22Rv1 (cell line): ENCODE data around the gene PKMYT1.
"Not testable (repeated sequence)": the region's sequence is repeated elsewhere in the genome, so short reads cannot be mapped to it uniquely, and the experiment has no call there.

ENCODE experiments used
- H3K27ac ChIP-seq: fragments of 450-650 bp; 2 replicates; pipeline ENCODE4 v1.5.1; 2017
- ZFX ChIP-seq: fragments of 450-650 bp; IDR thresholded peaks from 2 replicates; pipeline ENCODE4 v1.6.1; 2017; ENCODE audit warnings: antibody characterized with exemption, borderline replicate concordance
- TF ChIP-seq, protein P1 (sequence below): fragments of 450-650 bp; IDR thresholded peaks from 2 replicates; pipeline ENCODE4 v1.5.1; 2017; ENCODE audit warnings: mild to moderate bottlenecking

Gene PKMYT1

DNA sequence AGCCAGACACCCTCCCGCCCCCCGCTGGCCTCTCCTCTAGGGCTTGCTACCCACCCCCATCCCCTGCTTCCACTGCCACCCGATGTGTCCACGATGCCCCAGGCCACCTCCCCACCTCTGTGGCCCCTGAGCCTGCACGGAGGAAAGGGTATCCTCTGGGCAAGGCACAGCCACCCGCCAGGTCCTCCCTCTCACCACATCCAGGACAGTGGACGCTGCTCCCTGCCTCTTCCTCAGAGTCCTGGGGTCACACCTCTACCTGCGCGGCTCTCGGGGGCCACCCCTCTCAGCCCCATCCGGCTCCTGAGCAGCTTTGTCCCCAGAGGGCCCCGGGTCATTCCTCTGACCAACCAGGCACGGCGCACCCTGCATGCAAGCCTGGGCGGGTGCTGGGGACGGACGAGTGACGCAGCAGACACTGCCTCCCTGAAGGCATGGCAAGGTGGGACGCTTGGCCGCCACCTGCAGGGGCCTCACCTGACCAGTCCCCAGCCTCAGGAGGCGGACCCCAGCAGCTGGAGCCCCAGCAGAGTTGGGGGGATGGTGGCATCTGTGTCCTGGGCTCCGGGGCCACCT lies 43.7 kb downstream of the PKMYT1 start:
- no peak for TF ChIP-seq ZFX
- TF ChIP-seq, protein P1, sequence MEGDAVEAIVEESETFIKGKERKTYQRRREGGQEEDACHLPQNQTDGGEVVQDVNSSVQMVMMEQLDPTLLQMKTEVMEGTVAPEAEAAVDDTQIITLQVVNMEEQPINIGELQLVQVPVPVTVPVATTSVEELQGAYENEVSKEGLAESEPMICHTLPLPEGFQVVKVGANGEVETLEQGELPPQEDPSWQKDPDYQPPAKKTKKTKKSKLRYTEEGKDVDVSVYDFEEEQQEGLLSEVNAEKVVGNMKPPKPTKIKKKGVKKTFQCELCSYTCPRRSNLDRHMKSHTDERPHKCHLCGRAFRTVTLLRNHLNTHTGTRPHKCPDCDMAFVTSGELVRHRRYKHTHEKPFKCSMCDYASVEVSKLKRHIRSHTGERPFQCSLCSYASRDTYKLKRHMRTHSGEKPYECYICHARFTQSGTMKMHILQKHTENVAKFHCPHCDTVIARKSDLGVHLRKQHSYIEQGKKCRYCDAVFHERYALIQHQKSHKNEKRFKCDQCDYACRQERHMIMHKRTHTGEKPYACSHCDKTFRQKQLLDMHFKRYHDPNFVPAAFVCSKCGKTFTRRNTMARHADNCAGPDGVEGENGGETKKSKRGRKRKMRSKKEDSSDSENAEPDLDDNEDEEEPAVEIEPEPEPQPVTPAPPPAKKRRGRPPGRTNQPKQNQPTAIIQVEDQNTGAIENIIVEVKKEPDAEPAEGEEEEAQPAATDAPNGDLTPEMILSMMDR: no peak
- no peak overlapping the region for H3K27ac ChIP-seq

DNA sequence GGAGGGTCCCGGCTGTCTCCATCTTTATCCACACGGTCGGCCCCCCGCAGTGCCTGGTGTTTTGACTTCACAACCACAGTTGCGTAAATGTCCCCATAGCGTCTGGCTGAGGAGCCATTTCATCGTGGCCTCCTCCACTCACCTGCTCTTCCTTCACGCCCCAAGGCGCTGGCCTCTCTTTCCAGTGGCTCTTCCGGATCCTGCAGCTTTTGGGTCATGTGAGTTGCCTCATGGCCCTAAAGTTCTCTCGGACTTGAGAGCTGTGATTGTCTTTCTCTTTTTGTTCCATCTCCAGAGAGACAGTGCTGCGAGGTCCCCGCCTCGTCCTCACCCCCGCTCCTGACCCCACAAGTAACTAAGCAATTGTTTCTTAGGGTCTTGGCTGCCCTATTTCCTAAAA lies 45.8 kb downstream of the PKMYT1 start:
- TF ChIP-seq ZFX: no peak
- TF ChIP-seq, protein P1: no peak
- H3K27ac ChIP-seq: no peak overlapping the region

DNA sequence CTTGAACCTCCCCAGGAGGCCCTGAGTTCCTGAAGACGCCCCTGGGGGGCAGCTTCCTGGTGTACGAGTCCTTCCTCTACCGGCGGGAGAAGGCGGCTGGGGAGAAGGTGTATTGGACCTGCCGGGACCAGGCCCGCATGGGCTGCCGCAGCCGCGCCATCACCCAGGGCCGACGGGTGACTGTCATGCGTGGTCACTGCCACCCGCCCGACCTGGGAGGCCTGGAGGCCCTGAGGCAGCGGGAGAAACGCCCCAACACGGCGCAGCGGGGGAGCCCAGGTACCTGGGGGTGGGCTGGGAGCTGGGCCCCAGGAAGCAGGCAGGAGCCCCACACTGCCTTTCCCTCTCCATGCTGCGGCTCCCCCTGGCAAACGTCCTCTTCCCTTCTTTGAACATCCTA lies 46.5 kb downstream of the PKMYT1 start:
- H3K27ac ChIP-seq: no peak overlapping the region
- no peak for TF ChIP-seq ZFX
- TF ChIP-seq, protein P1: no peak

DNA sequence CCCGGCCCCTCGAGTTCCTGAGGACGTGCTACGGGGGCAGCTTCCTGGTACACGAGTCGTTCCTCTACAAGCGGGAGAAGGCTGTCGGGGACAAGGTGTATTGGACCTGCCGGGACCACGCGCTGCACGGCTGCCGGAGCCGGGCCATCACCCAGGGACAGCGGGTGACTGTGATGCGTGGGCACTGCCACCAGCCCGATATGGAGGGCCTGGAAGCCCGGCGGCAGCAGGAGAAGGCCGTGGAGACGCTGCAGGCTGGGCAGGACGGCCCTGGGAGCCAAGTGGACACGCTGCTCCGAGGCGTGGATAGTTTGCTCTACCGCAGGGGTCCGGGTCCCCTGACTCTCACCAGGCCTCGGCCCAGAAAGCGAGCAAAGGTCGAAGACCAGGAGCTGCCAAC lies 47.1 kb downstream of the PKMYT1 start:
- TF ChIP-seq, protein P1: no peak
- TF ChIP-seq ZFX: no peak
- no peak overlapping the region for H3K27ac ChIP-seq

DNA sequence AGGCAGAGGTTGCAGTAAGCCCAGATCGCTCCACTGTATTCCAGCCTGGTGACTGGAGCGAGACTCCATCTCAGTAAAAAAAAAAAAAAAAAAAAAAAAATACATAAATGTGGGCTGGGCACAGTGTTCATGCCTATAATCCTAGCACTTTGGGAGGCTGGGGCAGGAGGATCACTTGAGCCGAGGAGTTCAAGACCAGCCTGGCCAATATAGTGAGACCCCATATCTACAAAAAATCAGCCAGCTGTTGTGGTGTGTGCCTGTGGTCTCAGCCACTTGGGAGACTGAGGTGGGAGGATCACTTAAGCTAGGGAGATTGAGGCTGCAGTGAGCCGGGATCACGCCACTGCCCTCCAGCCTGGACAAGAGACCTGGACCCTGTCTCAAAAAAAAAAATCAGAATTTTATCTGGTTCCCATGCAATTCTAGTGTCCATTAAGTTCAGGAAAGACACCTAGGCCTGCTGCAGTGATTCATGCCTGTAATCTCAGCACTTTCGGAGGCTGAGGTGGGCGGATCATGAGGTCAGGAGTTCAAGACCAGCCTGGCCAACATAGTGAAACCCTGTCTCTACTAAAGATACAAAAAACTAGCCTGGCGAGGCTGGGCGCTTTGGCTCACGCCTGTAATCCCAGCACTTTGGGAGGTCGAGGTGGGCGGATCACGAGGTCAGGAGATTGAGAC lies 48.9 kb downstream of the PKMYT1 start:
- not testable (repeated sequence) for H3K27ac ChIP-seq

DNA sequence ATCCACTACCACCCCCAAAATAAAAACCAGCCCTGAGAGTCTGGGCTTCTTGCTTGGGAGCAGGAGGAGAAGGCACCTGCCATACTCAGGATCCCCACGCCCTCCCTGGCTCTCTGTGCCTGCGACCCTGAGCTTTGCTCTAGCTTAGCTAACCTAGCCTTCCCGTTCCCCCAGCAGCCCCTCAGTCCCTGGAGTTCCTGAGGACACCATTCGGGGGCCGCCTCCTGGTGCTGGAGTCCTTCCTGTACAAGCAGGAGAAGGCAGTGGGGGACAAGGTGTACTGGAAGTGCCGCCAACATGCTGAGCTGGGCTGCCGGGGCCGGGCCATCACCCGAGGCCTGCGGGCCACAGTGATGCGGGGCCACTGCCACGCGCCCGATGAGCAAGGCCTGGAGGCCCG lies 50.0 kb downstream of the PKMYT1 start:
- TF ChIP-seq ZFX: no peak
- TF ChIP-seq, protein P1: no peak
- no peak overlapping the region for H3K27ac ChIP-seq

DNA sequence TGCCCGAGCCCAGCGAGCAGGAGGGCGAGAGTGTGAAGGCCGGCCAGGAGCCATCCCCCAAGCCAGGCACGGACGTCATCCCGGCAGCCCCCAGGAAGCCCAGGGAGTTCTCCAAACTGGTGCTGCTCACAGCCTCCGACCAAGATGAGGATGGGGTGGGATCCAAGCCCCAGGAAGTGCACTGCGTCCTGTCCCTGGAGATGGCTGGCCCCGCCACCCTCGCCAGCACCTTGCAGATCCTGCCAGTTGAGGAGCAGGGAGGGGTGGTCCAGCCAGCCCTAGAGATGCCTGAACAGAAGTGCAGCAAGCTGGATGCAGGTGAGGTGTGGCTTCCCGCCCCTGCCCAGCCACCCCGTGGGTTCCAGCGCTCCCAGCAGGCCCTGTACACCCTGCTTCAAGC lies 50.6 kb downstream of the PKMYT1 start:
- no peak overlapping the region for H3K27ac ChIP-seq
- TF ChIP-seq, protein P1: no peak
- no peak for TF ChIP-seq ZFX

DNA sequence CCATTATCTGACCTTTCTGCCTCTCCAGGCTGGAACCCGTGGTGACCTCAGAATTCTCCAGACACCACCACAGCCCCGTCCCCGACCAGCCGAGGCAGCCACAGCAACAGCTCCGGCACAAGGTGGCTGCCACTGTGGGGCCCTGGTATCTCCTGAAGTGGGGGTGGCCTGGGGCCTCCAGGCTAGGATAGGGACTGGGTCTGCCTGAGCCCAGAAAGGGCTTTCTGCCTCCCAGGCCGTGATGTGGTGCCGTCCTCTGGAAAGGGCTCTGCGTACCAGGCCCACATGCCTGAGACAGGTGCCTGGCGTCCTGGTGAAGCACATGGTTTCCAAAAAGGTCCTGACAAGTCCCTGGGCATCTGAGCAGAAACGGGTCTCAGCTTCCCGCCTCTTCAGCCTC lies 51.5 kb downstream of the PKMYT1 start:
- no peak overlapping the region for H3K27ac ChIP-seq
- TF ChIP-seq ZFX: no peak
- TF ChIP-seq, protein P1: no peak

DNA sequence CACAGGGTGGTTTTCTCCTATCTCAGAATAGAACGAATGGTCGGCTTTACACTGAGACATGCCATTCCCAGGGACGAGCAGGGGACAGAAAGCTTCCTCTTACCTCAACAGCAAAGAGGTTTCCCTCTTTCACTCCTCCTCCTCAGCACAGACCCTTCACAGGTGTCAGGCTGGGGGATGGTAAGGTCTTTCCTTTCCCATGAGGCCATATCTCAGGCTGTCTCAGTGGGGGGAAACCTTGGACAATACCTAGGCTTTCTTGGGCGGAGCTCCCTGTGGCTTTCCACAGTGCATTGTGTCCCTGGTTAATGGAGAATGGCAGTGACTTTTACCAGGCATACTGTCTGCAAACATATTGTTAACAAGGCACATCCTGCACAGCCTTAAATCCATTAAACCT lies 52.1 kb downstream of the PKMYT1 start:
- H3K27ac ChIP-seq: not testable (repeated sequence)
